Cardiac muscle cell (in vitro differentiated cells and primary cell): ENCODE measurements around the gene IGSF21. TPM values are rescaled to one million over a fixed set of nuclear protein-coding genes. Genes with fewer than 3 reads are reported as not detected.
A peak's percentile ranks its signal among the peaks of the same experiment; 100 is the strongest.

Experiments
- DNase-seq, 2 donors: peaks; one replicate each; pipeline versions ENCODE4 v3.0.0 to v3.0.0-alpha.2; 2010 to 2017; ENCODE audit warnings: low read depth in 1 of 2, low spot score in 1 of 2
- H3K27ac ChIP-seq: fragments of 200-600 bp; sonication (generic); 2 replicates; pipeline ENCODE4 v1.5.1; 2016
- H3K27me3 ChIP-seq: fragments of 200-600 bp; sonication (generic); 2 replicates; pipeline ENCODE4 v1.6.0; 2016; ENCODE audit warnings: control low read depth
- H3K36me3 ChIP-seq: fragments of 200-600 bp; sonication (generic); 2 replicates; pipeline ENCODE4 v1.5.1; 2016; ENCODE audit warnings: control low read depth
- H3K4me1 ChIP-seq: fragments of 200-600 bp; sonication (generic); 2 replicates; pipeline ENCODE4 v1.8.1; 2017; ENCODE audit warnings: low read depth, mild to moderate bottlenecking, mixed run types
- H3K4me3 ChIP-seq: fragments of 200-600 bp; sonication (generic); 2 replicates; pipeline ENCODE4 v1.5.1; 2016; ENCODE audit warnings: mild to moderate bottlenecking
- H3K9me3 ChIP-seq: fragments of 200-600 bp; sonication (generic); 2 replicates; pipeline ENCODE4 v1.5.1; 2017; ENCODE audit warnings: low read depth, mild to moderate bottlenecking, control low read depth
- CTCF ChIP-seq: IDR thresholded peaks from 2 replicates; pipeline ENCODE4 v1.5.1; 2012; ENCODE audit warnings: low read depth, mild to moderate bottlenecking, low read length
- polyA plus RNA-seq: library from polyadenylated mRNA; unstranded; fragments of >200 nt; fragmentation: Nextera tagmentation; extraction: Ambion mirVana; gene quantifications from 2 replicates; pipeline ENCODE4 v1.2.1, GENCODE V29; 2016
- total RNA-seq: library from RNA; depleted of rRNA; stranded (reverse); fragments of >200 nt; gene quantifications from 2 replicates; pipeline ENCODE4 v1.2.3, GENCODE V29; 2016

IGSF21 gene
- total RNA-seq (0.06 and 0.07 TPM in 2 replicates), polyA plus RNA-seq (not detected in 2 replicates)

DNA sequence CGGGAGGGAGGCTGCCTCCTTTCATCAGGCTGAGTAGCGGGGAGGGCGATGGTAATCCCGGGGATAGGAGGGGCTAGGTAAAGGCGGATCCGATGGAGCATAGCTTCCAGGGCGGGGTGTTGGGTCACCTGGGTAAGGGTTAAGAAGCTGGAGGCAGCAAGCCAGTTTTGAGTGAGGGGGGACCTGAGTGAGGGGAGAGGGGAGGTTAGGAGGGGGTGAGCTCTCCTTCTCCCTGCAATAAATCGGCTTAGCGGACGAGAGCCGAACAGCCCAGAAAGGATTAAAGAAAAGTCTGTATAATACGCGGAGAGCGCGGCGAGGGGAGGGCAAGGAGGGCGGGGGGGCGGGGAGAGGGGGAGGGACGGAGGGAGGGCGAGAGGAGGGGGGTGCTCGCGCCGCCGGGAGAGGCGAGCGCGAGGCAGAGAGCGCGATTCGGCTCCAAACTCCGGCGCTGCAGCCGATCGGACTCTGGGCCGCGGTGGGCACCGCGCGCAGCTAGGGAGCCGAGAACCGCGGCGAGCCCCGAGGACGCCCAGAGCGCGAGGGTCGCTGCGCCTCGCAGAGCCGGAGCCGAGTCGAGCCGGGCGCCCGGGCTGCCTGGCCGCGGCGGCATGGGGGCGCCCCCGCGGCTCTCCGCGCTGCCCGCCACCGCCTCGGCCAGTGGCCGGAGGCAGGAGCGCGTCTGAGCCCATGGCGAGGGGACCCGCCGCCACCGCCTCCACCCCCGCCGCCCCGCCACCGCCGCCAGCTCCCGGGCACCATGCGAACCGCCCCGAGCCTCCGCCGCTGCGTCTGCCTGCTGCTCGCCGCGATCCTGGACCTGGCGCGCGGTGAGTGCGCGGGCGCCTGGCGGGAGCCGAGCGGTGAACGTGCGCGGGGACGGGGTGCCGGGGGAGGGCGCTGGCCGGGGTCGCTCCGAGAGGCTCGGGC is at the start of gene IGSF21:
IGSF21 (plus strand) TSS at position 430 of the 930 bp plus-strand sequence; CDS start at position 761, 331 bp downstream.
- no peak within 1 kb of the TSS for H3K27ac ChIP-seq
- peak within 1 kb of the TSS; percentile 24 for H3K4me3 ChIP-seq
- H3K36me3 ChIP-seq, result no peaks in the 10 kb centered on the region
- no peak for TF ChIP-seq CTCF
- peaks cover 4% of the 10 kb centered on the region for H3K4me1 ChIP-seq
- no peaks in the 10 kb centered on the region for H3K9me3 ChIP-seq
- DNase-seq, result peak in 1 of 2 donors; percentile 53
- peaks cover 93% of the 10 kb centered on the region for H3K27me3 ChIP-seq

DNA sequence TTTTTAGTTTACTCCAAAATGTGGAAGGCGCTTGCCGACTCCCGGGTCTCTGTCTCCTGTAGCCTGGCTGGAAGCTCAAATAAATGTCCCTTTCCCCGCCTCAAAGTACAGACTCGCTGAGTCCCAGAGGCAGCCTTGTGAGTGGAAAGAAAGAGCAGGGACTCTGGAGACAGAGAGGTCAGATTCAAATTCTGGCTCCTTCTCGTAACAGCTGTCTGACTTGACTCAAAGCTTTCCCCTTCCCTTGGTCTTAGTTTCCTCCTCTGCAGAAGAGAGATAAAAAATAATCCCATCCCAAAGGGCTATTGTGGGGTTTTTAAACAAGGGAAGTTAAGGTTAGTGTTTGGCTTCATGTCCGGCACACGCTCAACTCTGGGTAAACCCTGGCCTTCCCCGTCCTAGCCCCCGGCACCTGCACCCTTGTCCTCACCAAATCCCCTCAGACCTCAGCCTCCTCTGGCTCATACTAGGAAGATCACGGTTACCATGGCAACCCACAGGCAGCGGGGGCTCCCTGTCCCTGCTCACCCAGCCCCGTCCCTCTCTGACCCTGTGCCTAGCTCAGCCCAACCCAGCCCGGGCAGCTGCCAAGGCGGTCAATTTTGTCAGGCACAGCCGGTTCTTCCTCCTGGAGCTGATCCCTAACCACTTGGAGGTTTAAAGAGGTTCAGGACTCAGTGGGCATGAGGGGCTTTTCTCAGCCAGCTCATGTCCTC is 49.2 kb upstream of the IGSF21 start:
- TF ChIP-seq CTCF, result no peak
- no peak for DNase-seq

GRCh38 chr1:18058981-18059605 is 48.5 kb upstream of the IGSF21 start:
- no peak overlapping the region for H3K27ac ChIP-seq
- peaks cover 24% of the 10 kb centered on the region for H3K27me3 ChIP-seq
- H3K9me3 ChIP-seq, result no peaks in the 10 kb centered on the region
- no peaks in the 10 kb centered on the region for H3K36me3 ChIP-seq
- no peak overlapping the region for H3K4me3 ChIP-seq
- TF ChIP-seq CTCF, result no peak
- no peaks in the 10 kb centered on the region for H3K4me1 ChIP-seq
- DNase-seq, result no peak

More for the DNA sequence above, 49.2 kb upstream of the IGSF21 start:
- Histone ChIP-seq H3K36me3 (no peaks in the 10 kb centered on the region), H3K9me3 (no peaks in the 10 kb centered on the region), H3K27me3 (peaks cover 24% of the 10 kb centered on the region), H3K4me3 (no peak overlapping the region), H3K27ac (no peak overlapping the region), H3K4me1 (no peaks in the 10 kb centered on the region)

DNA sequence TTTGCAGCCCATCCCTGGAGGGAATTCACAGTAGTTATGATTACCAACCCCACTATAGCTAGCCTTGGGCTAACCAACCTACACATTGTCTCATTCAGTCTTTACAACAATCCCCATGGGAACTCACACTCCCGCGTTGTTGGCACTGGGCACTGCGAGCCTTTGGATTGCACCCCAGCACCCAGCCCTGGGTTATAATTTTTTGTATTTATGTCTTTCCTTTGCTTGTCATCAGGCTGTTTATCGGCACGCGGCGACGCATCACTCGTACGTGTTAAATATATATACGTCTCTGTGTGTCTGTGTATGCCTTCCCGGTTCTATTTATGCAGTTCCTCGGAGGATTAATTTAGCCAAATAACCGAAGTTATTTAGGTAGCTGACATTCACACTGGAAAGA is 47.2 kb upstream of the IGSF21 start:
- Histone ChIP-seq H3K4me3 (no peak overlapping the region), H3K36me3 (no peaks in the 10 kb centered on the region), H3K27ac (no peak overlapping the region), H3K27me3 (peaks cover 30% of the 10 kb centered on the region), H3K4me1 (no peaks in the 10 kb centered on the region), H3K9me3 (no peaks in the 10 kb centered on the region)
- DNase-seq, result no peak
- TF ChIP-seq CTCF, result no peak

DNA sequence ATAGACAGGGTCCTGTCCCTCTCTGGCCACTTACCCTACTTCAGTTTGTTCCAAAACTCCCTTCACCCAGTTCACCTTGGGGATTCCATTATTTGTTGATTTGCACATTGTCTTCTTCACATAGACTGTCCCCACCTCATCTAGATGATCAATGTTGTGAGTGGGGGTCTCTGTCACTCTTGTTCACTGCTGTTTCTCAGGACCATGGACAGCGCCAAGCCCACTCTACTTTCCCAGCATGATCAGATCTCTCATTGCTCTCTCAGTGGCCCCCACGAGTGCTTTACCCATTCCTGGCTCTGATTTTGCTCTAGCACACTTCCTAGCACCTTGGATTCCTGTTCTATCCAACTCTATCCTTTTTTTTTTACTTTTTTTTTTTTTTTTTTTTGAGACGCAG is 45.4 kb upstream of the IGSF21 start:
- Histone ChIP-seq H3K36me3 (no peaks in the 10 kb centered on the region), H3K27ac (no peak overlapping the region), H3K4me1 (no peaks in the 10 kb centered on the region), H3K9me3 (no peaks in the 10 kb centered on the region), H3K4me3 (no peak overlapping the region), H3K27me3 (peaks cover 37% of the 10 kb centered on the region)
- DNase-seq, result peak in 1 of 2 donors; percentile 72
- TF ChIP-seq CTCF, result no peak
